GM15510 (cell line): ENCODE data around the gene MAPKBP1.

Experiments
- POLR2A ChIP-seq: IDR thresholded peaks from 3 replicates; pipeline ENCODE4 v1.6.1; 2011; ENCODE audit warnings: borderline replicate concordance; ENCODE audit not compliant: insufficient read length; ENCODE audit errors: extremely low read depth

MAPKBP1 gene

DNA sequence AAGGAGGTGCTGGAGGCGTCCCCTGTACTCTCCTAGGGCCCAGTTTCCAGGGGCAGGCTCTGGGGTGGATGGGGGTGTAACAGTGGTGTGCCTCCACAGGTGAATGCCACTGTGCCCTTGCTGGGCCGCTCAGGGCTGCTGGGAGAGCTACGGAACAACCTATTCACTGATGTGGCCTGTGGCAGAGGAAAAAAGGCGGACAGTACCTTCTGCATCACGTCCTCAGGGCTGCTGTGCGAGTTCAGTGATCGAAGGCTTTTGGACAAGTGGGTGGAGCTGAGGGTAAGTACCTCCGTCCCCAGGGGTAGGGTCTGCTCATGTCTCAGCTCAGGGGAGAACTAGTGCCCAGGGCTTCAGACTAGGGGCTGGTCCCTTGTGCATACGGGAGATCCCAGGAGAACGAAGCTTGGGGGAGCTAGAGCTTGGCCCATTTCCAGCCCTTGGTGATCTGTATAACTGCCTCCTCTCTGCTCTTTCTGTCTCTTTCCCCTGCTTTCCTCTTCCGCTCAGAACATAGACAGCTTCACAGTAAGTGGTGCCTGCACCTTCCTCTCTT, 38.6 kb downstream of the MAPKBP1 start:
- TF ChIP-seq POLR2A: no peak

DNA sequence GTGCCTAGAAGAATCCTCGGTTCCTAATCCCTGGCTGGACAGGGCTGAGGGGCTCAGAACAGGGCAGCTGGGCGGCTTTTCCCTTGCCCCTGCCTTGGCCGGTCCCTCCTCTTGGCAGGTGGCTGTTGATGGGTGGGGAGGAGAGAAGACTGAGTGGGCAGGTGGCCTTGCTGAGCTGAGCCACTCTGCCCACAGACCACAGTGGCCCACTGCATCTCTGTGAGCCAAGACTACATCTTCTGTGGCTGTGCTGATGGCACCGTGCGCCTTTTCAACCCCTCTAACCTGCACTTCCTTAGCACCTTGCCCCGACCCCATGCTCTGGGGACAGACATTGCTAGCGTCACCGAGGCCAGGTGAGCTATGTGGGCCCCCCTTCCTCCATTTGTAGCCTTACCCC, 39.1 kb downstream of the MAPKBP1 start:
- no peak for TF ChIP-seq POLR2A

DNA sequence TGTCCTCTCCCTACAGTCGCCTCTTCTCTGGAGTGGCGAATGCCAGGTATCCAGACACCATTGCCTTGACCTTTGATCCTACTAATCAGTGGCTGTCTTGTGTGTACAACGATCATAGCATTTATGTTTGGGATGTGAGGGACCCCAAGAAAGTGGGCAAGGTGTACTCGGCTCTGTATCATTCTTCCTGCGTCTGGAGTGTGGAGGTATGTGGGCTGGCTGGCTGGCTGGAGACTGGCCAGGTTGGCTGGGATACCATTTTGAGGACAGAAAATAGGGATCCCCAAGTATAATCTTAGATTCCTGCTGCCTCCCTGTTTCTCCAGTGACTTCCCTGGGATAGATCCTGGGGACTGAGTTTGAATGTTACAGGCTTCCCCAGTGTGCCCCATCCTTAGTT, 40.2 kb downstream of the MAPKBP1 start:
- no peak for TF ChIP-seq POLR2A

DNA sequence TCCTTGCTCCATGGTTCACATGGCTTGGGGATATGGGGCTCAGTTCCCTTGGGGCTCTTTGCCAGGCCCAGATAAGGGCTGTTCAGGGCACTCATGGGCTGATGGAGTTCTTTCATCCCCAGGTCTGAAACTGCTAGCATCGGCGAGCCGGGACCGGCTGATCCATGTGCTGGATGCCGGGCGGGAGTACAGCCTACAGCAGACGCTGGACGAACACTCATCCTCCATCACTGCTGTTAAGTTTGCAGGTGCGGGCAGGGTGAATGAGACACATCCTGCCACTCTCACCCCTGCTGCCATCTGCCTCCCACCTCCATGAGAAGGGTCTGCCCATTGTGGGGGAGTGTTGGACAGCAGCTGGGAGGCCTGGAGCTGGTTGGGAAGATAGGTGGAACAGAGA, 42.5 kb downstream of the MAPKBP1 start:
- no peak for TF ChIP-seq POLR2A

DNA sequence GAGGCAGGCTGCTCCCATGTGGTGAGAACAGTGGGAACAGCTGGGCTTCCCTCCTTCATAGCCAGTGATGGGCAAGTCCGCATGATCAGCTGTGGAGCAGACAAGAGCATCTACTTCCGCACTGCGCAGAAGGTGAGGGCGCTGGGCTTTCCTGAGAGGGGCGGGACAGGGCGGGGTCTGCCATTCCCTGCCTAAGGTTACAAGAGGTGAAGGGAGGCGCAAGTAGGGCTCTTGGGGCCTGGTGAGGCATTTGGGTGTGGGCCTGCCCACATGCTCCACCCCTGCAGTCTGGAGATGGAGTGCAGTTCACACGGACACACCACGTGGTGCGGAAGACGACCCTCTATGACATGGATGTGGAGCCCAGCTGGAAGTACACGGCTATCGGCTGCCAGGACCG, 43.0 kb downstream of the MAPKBP1 start:
- no peak for TF ChIP-seq POLR2A

DNA sequence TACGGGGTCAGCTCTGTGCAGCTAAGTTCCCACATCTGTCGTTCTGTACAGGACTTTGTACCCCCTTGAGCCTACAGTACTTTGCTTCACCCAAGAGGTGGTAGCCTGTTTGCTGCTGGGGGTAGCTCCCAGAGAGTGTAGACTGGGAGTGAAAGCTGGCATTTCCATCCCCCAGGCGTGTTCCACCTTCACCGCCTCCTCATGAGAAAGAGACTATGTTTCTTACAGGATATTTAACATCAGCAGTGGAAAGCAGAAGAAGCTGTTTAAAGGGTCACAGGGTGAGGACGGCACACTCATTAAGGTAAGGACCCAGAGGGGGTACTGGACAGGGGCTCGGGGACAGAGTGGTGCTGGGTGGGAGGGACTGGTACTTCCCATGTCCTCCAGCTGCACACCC, 43.5 kb downstream of the MAPKBP1 start:
- TF ChIP-seq POLR2A: no peak

DNA sequence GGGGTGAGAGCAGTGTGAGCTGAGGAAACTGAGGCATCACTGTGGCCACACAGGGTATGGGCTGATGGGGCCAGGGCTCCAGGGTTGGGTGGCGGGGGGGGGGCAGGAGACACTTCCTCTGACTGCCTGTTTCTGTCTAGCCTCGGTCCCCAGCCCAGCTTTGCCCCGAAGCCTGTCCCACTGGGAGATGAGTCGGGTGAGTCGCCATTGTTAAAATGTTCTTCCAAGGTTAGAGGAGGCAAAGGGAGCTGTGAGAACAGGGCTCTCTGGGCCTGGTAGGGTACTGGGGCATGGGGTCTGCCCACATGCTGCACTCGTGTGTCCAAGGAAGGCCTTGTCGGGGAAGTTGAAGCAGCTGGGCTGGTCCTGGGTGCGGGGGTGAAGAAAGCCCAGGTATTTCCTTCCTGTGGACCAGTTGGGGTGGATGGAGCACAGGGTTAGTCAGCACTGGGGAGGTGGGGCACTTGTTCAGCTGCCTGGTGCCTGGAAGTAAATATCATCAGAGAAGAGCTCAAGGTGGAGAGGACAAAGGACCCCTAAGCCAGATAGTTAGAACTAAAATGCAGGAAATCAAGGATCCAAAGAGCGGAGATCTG, 45.3 kb downstream of the MAPKBP1 start:
- no peak for TF ChIP-seq POLR2A

DNA sequence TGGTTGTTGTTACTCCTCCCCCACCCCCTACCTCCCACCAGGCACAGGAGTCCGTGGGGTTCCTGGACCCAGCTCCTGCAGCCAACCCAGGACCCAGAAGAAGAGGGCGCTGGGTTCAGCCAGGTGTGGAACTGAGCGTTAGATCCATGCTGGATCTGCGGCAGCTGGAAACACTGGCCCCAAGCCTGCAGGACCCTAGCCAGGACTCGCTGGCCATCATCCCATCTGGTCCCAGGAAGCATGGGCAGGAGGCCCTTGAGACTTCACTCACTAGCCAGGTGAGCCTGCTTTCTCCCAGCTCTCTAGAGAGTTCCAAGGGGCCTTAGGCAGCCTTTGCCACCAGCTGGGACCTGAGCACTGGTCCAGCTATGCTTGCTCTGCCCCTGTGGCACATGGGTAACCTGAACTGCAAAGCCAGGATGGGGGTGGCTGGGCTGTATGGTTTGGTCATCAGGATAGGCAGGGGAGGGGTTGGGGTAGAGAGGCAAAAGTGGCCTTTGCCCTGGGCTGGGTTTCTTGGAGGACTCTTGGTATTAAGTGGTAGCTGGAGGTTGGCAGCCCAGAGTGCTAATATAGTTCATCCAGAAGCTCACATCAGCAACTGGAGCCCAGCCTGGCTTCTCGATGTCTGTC, 46.6 kb downstream of the MAPKBP1 start:
- no peak for TF ChIP-seq POLR2A

DNA sequence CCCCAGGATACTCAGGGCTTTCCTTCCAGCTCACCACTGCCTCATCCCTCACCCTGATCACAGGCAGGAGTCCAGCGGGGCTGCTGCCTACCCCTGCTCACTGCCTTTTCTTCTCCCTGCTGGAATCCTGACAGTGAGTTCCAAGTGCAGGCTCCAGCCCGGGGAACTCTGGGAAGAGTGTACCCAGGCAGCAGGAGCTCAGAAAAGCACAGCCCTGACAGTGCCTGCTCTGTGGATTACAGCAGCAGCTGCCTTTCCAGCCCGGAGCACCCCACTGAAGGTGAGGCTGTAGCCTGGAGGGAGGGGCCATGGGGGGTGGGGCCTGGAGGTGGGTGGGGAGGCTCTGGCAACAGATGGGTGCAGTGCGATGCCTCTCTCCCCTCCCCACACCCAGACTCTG, 47.5 kb downstream of the MAPKBP1 start:
- TF ChIP-seq POLR2A: no peak

DNA sequence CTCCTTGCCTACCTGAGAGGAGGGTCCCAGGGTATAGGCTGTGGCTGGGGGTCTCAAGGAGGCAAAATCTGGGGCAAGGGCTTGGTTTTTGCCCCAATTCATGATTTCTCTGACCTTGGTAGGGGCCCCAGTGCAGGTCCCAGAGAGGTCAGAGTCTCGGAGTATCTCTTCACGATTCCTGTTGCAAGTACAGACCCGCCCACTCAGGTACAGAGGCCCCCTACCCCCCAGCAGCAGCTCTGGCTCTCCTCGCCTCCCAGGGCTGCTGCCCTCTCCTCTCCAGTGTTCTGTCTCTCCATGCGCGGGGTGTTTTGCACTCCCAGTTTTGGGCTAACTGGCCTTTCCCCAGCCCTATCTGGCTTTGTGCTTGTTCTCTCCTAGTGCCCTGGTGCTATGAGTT, 48.2 kb downstream of the MAPKBP1 start:
- no peak for TF ChIP-seq POLR2A

DNA sequence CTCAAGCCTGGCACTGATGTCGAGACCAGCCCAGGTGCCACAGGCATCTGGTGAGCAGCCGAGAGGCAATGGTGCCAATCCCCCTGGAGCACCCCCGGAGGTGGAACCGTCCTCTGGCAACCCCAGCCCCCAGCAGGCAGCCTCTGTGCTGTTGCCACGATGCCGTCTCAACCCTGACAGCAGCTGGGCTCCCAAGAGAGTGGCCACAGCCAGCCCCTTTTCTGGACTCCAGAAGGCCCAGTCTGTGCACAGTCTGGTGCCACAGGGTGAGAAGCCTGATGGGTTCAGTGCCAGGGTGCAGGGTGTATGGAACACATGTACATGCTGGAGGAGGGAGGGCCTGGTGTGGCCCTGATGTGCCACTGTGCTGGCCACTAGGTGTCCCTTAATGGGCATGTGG, 48.7 kb downstream of the MAPKBP1 start:
- TF ChIP-seq POLR2A: no peak

DNA sequence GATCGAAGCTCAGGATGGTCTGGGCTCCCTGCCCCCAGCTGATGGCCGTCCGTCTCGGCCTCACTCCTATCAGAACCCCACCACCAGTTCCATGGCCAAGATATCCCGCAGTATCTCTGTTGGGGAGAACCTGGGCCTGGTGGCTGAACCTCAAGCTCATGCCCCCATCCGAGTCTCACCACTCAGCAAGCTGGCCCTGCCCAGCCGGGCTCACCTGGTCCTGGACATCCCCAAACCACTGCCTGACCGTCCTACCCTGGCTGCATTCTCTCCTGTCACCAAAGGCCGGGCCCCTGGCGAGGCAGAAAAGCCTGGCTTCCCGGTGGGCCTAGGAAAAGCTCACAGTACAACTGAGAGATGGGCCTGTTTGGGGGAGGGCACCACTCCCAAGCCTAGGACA, 49.2 kb downstream of the MAPKBP1 start:
- TF ChIP-seq POLR2A: no peak

DNA sequence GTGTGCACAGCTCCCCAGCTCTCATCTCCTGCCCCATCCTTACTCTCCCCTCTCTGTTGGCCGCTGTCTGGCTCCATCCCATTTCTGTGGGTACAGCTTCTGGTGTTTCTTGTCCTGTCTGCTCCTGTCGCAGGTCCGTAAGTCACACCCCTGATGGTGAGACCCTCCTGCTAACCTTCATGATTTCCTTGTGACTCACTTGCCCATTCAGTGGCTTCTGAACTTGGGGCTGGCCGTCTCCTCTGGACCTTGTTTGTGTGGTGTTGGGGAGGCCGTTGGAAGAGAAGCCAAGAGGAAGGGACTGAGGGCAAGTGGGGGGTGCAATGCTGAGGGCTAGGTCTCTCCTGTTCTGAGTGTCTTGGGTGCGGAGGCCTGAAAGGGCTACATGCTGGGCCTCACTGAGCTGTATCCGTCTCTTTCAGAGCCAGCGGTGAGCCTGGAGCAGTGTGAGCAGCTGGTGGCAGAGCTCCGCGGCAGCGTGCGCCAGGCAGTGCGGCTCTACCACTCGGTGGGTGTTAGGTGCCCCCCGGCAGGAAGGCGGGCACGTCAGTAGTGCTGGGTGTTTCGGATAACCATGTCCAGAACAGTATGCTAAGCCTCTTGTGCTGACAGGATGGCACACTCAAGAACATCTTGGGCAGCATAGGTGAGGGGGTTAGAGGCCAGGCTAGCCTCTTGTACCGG, 49.9 kb downstream of the MAPKBP1 start:
- TF ChIP-seq POLR2A: no peak

DNA sequence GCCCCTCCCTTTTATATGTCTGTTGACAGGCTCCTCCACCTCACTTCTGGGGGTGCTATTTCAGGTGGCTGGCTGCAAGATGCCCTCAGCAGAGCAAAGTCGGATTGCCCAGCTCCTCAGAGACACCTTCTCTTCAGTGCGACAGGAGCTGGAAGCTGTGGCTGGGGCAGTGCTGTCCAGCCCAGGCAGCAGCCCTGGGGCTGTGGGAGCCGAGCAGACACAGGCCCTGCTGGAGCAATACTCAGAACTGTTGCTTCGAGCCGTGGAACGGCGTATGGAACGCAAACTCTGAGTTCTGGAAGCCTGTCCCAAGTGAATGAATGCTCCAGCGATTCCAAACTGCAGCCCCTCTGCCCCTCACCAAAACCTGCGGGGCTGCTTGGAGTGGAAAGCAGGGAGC, 50.9 kb downstream of the MAPKBP1 start:
- no peak for TF ChIP-seq POLR2A

DNA sequence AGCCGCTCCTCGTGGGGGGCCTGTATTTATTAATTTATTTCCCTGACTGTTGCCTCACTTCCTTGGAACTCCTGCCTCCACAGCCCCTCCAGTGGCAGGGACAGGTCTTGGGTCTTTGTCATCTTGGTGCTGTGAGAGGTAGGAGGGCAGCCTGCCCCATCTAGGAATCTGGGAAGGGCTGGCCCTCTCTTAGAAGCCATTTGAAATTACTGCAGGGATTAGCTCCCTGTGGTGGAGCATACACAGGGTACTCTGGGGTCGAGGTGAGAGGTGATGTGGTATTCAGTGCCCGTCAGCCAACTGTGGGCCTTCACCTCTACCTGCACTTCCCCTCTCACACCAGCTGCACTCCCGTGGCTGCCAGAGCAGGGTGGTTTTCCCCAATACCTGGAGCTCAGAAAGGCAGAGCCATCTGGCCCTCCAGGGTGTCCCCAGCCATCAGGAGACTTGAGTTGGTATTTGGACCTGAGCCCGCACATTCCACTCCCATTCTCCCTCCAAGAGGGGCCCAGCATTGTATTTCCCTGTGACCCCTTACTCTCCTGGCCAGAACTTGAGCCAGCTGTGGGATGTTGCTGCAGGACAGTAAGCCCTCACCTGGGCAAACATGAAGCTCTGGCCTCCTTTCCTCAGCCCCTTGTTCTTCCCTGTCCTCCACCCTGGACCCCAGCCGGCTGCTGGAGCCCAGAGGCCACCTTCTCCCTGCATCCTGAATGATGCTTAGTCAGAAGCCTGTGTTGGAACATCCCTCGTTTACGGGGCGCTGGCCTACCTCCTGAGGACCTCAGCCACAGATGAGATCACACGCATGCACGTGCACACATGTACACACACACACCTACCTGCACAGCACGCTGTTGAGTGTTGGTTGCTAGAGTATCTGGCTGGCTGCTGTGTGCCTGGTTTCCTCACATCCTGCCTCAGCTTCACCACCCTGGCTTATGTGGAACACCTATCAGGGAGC, 51.6 kb downstream of the MAPKBP1 start:
- TF ChIP-seq POLR2A: no peak
